C4-2B (cell line): ENCODE data around the gene TMEM223.

Experiments
- H3K27ac ChIP-seq: fragments of 450-650 bp; 2 replicates; pipeline ENCODE4 v1.5.1; 2017
- CTCF ChIP-seq: fragments of 450-650 bp; conservative IDR thresholded peaks from 2 replicates; pipeline ENCODE4 v1.5.1; 2017; ENCODE audit warnings: mild to moderate bottlenecking
- ZFX ChIP-seq: fragments of 450-650 bp; IDR thresholded peaks from 2 replicates; pipeline ENCODE4 v1.6.1; 2017

The TMEM223 gene

DNA sequence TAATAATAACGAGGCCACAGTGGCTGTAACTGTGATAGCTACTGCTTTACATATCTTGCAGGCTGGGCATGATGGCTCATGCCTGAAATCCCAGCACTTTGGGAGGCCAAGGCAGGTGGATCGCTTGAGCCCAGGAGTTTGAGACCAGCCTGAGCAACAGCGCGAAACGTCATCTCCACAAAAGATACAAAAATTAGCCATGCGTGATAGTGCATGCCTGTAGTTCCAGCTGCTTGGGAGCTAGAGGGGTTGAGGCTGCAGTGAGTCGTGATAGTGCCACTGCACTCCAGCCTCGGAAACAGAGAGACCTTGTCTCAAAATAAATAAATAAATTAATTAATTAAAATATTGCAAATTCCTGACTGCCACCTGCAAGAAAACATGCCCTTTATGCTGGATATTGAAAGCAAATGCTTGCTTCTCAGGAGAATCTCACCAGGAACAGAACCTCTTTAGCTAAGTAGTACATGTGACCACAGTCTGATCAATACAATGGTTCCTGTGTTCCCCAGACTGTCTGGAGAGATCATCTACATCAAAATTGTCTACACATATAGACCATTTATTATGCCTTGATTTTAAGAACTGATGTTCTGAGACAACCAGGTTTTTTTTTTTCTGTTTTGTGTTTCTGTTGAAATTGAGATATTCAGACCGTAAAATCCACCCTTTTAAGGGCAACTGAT, 44.2 kb downstream of the TMEM223 start:
- TF ChIP-seq ZFX (no peak), CTCF (no peak)
- no peak overlapping the region for H3K27ac ChIP-seq
